HepG2 (cell line): ENCODE measurements around the gene FAF1. TPM values are rescaled to one million over a fixed set of nuclear protein-coding genes. Genes with fewer than 3 reads are reported as not detected.
A peak's percentile ranks its signal among the peaks of the same experiment; 100 is the strongest.

Experiments
- ARHGAP35 ChIP-seq: sonication (generic); formaldehyde crosslinking; IDR thresholded peaks from 2 replicates; pipeline ENCODE4 v1.9.0; 2022; ENCODE audit warnings: mild to moderate bottlenecking, inconsistent platforms, moderate library complexity, missing genetic modification reagents, borderline replicate concordance
- ATF5 ChIP-seq: sonication (generic); formaldehyde crosslinking; IDR thresholded peaks from 2 replicates; pipeline ENCODE4 v1.4.0; 2020; ENCODE audit warnings: mild to moderate bottlenecking, low read depth, missing genetic modification reagents
- CAMTA2 ChIP-seq: sonication (generic); formaldehyde crosslinking; IDR thresholded peaks from 2 replicates; pipeline ENCODE4 v1.4.0; 2020; ENCODE audit warnings: mild to moderate bottlenecking, missing genetic modification reagents, borderline replicate concordance
- CTCF ChIP-seq: sonication (generic); formaldehyde crosslinking; IDR thresholded peaks from 2 replicates; pipeline ENCODE4 v1.5.0; 2020; ENCODE audit warnings: mild to moderate bottlenecking, missing genetic modification reagents, moderate library complexity
- HNRNPK ChIP-seq: fragments of 200-400 bp; formaldehyde crosslinking; IDR thresholded peaks from 2 replicates; pipeline ENCODE4 v1.6.1; 2018; ENCODE audit warnings: low read length, low read depth, moderate library complexity, mild to moderate bottlenecking; ENCODE audit not compliant: poor library complexity, severe bottlenecking
- KAT8 ChIP-seq: IDR thresholded peaks from 2 replicates; pipeline ENCODE4 v1.6.1; 2016; ENCODE audit warnings: missing genetic modification reagents, missing compliant biosample characterization
- KDM5A ChIP-seq: fragments of 200-600 bp; sonication (generic); IDR thresholded peaks from 2 replicates; pipeline ENCODE4 v1.7.0; 2018; ENCODE audit warnings: antibody characterized with exemption, mild to moderate bottlenecking, low read length, borderline replicate concordance
- MAF1 ChIP-seq: sonication (generic); formaldehyde crosslinking; IDR thresholded peaks from 2 replicates; pipeline ENCODE4 v1.5.0; 2020; ENCODE audit warnings: missing genetic modification reagents, borderline replicate concordance
- NFRKB ChIP-seq: fragments of 450-650 bp; IDR thresholded peaks from 2 replicates; pipeline ENCODE4 v1.6.1; 2017
- PHF20 ChIP-seq: sonication (generic); formaldehyde crosslinking; IDR thresholded peaks from 2 replicates; pipeline ENCODE4 v1.5.0; 2020; ENCODE audit warnings: mild to moderate bottlenecking, missing genetic modification reagents
- PLRG1 ChIP-seq: fragments of 450-650 bp; conservative IDR thresholded peaks from 2 replicates; pipeline ENCODE4 v1.6.1; 2016
- RFXAP ChIP-seq: sonication (generic); formaldehyde crosslinking; IDR thresholded peaks from 2 replicates; pipeline ENCODE4 v1.4.0; 2020; ENCODE audit warnings: missing genetic modification reagents, borderline replicate concordance
- SATB2 ChIP-seq: sonication (generic); formaldehyde crosslinking; IDR thresholded peaks from 2 replicates; pipeline ENCODE4 v1.5.0; 2020; ENCODE audit warnings: missing genetic modification reagents
- SCMH1 ChIP-seq: sonication (generic); formaldehyde crosslinking; IDR thresholded peaks from 2 replicates; pipeline ENCODE4 v1.9.0; 2021; ENCODE audit warnings: missing genetic modification reagents, mild to moderate bottlenecking, borderline replicate concordance
- SMC3 ChIP-seq: IDR thresholded peaks from 2 replicates; pipeline ENCODE4 v1.6.1; 2011; ENCODE audit warnings: low read length, improper control_type of control experiment
- SP140L ChIP-seq: sonication (generic); formaldehyde crosslinking; IDR thresholded peaks from 2 replicates; pipeline ENCODE4 v1.4.0; 2020; ENCODE audit warnings: missing genetic modification reagents, borderline replicate concordance
- TARDBP ChIP-seq: sonication (generic); formaldehyde crosslinking; IDR thresholded peaks from 2 replicates; pipeline ENCODE4 v1.8.0; 2022; ENCODE audit warnings: mild to moderate bottlenecking, missing genetic modification reagents
- TEAD3 ChIP-seq: optimal IDR thresholded peaks from 2 replicates; pipeline ENCODE3; 2016; ENCODE audit warnings: borderline replicate concordance
- TFDP1 ChIP-seq: IDR thresholded peaks from 2 replicates; pipeline ENCODE4 v1.6.1; 2016; ENCODE audit warnings: missing compliant biosample characterization, missing genetic modification reagents, borderline replicate concordance
- TFE3 ChIP-seq: IDR thresholded peaks from 2 replicates; pipeline ENCODE4 v1.6.1; 2016
- ZMAT3 ChIP-seq: sonication (generic); formaldehyde crosslinking; conservative IDR thresholded peaks from 2 replicates; pipeline ENCODE4 v1.7.0; 2021; ENCODE audit warnings: missing genetic modification reagents
- ZNF263 ChIP-seq: sonication (generic); formaldehyde crosslinking; IDR thresholded peaks from 2 replicates; pipeline ENCODE4 v1.4.0; 2020; ENCODE audit warnings: missing genetic modification reagents
- ZNF451 ChIP-seq: sonication (generic); formaldehyde crosslinking; IDR thresholded peaks from 2 replicates; pipeline ENCODE4 v1.5.0; 2020; ENCODE audit warnings: mild to moderate bottlenecking, missing genetic modification reagents
- ZNF556 ChIP-seq: sonication (generic); formaldehyde crosslinking; IDR thresholded peaks from 2 replicates; pipeline ENCODE4 v1.4.0; 2020; ENCODE audit warnings: mild to moderate bottlenecking, missing genetic modification reagents, borderline replicate concordance
- ZNF572 ChIP-seq: sonication (generic); formaldehyde crosslinking; IDR thresholded peaks from 2 replicates; pipeline ENCODE4 v1.5.1; 2020; ENCODE audit warnings: mild to moderate bottlenecking, missing genetic modification reagents
- ZNF772 ChIP-seq: sonication (generic); formaldehyde crosslinking; IDR thresholded peaks from 2 replicates; pipeline ENCODE4 v1.5.0; 2020; ENCODE audit warnings: mild to moderate bottlenecking, missing genetic modification reagents
- polyA plus RNA-seq, 8 experiments: library from polyadenylated mRNA; depleted of rRNA in 3 of 8; stranded (reverse) in 7 of 8; unstranded in 1 of 8; fragments of >200 nt; fragmentation: Illumina TruSeq in 4 of 8; extraction: Trizol in 4 of 8; gene quantifications; 2 replicates each; pipeline versions ENCODE4 v1.2.1 to v1.2.3, GENCODE V29; 2011 to 2016; ENCODE audit warnings: low read depth in 4 of 8, missing spikeins in 1 of 8, mixed read lengths in 1 of 8; ENCODE audit not compliant: insufficient read depth in 1 of 8
- total RNA-seq, 5 experiments: library from RNA; depleted of rRNA; stranded (reverse); fragments of >200 nt; fragmentation: Illumina TruSeq; extraction: Trizol; gene quantifications; 2 replicates each; pipeline ENCODE4 v1.2.3, GENCODE V29; 2016; ENCODE audit warnings: low read depth in 1 of 5

FAF1 gene
- total and polyA plus RNA-seq, 2 of the 13 experiments (the other 11 are each of a cell fraction or from before 2014, with no cell fraction given) = 19.4 to 63.3 TPM

- 0 out of 2 replicates have a peak, but pooled peaks have one; percentile 45 for TF ChIP-seq MAF1 (CRISPR knock-in tag)
- TF ChIP-seq SP140L (CRISPR knock-in tag) = no peak
- TF ChIP-seq TARDBP (CRISPR knock-in tag) = peak; percentile 97
- no peak for TF ChIP-seq ZNF572 (CRISPR knock-in tag)
- TF ChIP-seq PHF20 (CRISPR knock-in tag) = peak; percentile 98
- no peak for TF ChIP-seq SATB2 (CRISPR knock-in tag)
- TF ChIP-seq TFE3 (CRISPR knock-in tag) = peak; percentile 98
- TF ChIP-seq RFXAP (CRISPR knock-in tag) = peak; percentile 63; the same call in 1 of the 2 replicates
- peak; percentile 14; the same call in 1 of the 2 replicates for TF ChIP-seq ZNF263 (CRISPR knock-in tag)
- TF ChIP-seq ZMAT3 (CRISPR knock-in tag) = peak; percentile 96; the same call in 1 of the 2 replicates
- peak; percentile 37 for TF ChIP-seq HNRNPK
- no peak for TF ChIP-seq CAMTA2 (CRISPR knock-in tag)
- TF ChIP-seq TEAD3 = peak; percentile 76
- peak; percentile 98 for TF ChIP-seq KAT8 (CRISPR knock-in tag)
- no peak for TF ChIP-seq SCMH1 (CRISPR knock-in tag)
- TF ChIP-seq TFDP1 (CRISPR knock-in tag) = peak; percentile 92
- TF ChIP-seq NFRKB = no peak
- peak; percentile 58; the same call in 1 of the 2 replicates for TF ChIP-seq ZNF556
- no peak for TF ChIP-seq ZNF451 (CRISPR knock-in tag)
- TF ChIP-seq ATF5 (CRISPR knock-in tag) = no peak
- TF ChIP-seq ZNF772 (CRISPR knock-in tag) = peak; percentile 68; the same call in 1 of the 2 replicates
- no peak for TF ChIP-seq SMC3
- peak; percentile 79 for TF ChIP-seq KDM5A
- TF ChIP-seq CTCF = peak; percentile 42; the same call in 1 of the 2 replicates
- TF ChIP-seq PLRG1 = no peak
- TF ChIP-seq ARHGAP35 (CRISPR knock-in tag) = peak; percentile 87; the same call in 1 of the 2 replicates
These were observed at the start of gene FAF1 (continued) for GRCh38 chr1:50959913-50960844.
